Uterus (tissue), 4 donors: ENCODE results near the gene KRCC1. TPM values are rescaled to one million over a fixed set of nuclear protein-coding genes. Genes with fewer than 3 reads are reported as not detected.

Source experiments
- DNase-seq, 2 donors: peaks; one replicate each; pipeline ENCODE4 v3.0.0-alpha.2; 2019 to 2020
- H3K27ac ChIP-seq, 2 donors: fragments of 200-600 bp; sonication (generic); 1 replicate in 1 of 2; 2 replicates in 1 of 2; pipeline ENCODE4 v1.5.1; 2016 to 2018
- H3K27me3 ChIP-seq, 2 donors: fragments of 200-600 bp; sonication (generic); one replicate each; pipeline ENCODE4 v1.5.1; 2018 to 2019; ENCODE audit warnings: control low read depth in 1 of 2
- H3K36me3 ChIP-seq, 2 donors: fragments of 200-600 bp; sonication (generic); one replicate each; pipeline ENCODE4 v1.5.1; 2019; ENCODE audit warnings: control low read depth in 1 of 2
- H3K4me1 ChIP-seq, 2 donors: fragments of 200-600 bp; sonication (generic); one replicate each; pipeline ENCODE4 v1.5.1; 2018 to 2019; ENCODE audit warnings: control low read depth in 1 of 2
- H3K4me3 ChIP-seq, 2 donors: fragments of 200-600 bp; sonication (generic); 1 replicate in 1 of 2; 2 replicates in 1 of 2; pipeline ENCODE4 v1.5.1; 2018 to 2019; ENCODE audit warnings: mild to moderate bottlenecking in 1 of 2
- H3K9me3 ChIP-seq, 2 donors: fragments of 200-600 bp; sonication (generic); one replicate each; pipeline ENCODE4 v1.5.1; 2019; ENCODE audit warnings: control low read depth in 1 of 2
- CTCF ChIP-seq, 4 experiments: fragments of 200-600 bp in 2 of 4; fragments of 450-650 bp in 2 of 4; sonication (generic) in 2 of 4; IDR thresholded peaks; one replicate each; pipeline ENCODE4 v1.5.1; 2016 to 2019; ENCODE audit warnings: antibody characterized with exemption in 4 of 4, mild to moderate bottlenecking in 2 of 4, moderate library complexity in 1 of 4
- POLR2A ChIP-seq, 2 donors: fragments of 450-650 bp; IDR thresholded peaks; one replicate each; pipeline ENCODE4 v1.6.1; 2016; ENCODE audit warnings: antibody characterized with exemption in 2 of 2, mild to moderate bottlenecking in 1 of 2, moderate library complexity in 1 of 2
- intact Hi-C: fragments of 100-400 bp; cut with DNase I; formaldehyde crosslinking; loops from one replicate; pipeline ENCODE4 v1.15.1; 2023; ENCODE audit warnings: low total_unique reads
- total RNA-seq, 4 donors: library from RNA; depleted of rRNA in 3 of 4; stranded (reverse); fragments of >200 nt in 3 of 4; gene quantifications; one replicate each; pipeline versions ENCODE4 v1.1.0 to v1.2.4, GENCODE V29; 2014 to 2023
- donor health status: DM: yes; HTN: yes; CAD: no.

The KRCC1 gene
- total RNA-seq, 4 donors from 2014 or later = 19.7 to 62.1 (median 30.1) TPM

GRCh38 chr2:88057437-88057844 is 1.9 kb upstream of the KRCC1 start:
- Histone ChIP-seq H3K9me3 (no peaks in the 10 kb centered on the region), H3K4me1 (peaks cover 0 to 5% of the 10 kb centered on the region in 2 donors), H3K4me3 (no peak overlapping the region), H3K36me3 (no peaks in the 10 kb centered on the region), H3K27ac (no peak overlapping the region), H3K27me3 (no peaks in the 10 kb centered on the region)
- intact Hi-C loops = loop anchor here (10.0 kb wide), 1 partner anchor 117 kb away; the partner anchor contains the start of gene THNSL2
- DNase-seq = no peak
- TF ChIP-seq CTCF (IDR thresholded peaks at IDR 0.05) = no peak

GRCh38 chr2:88054782-88055370 is 707 bp downstream of the KRCC1 start:
- H3K4me3 ChIP-seq = peak overlapping the region; percentile 85 to 99
- H3K36me3 ChIP-seq = no peaks in the 10 kb centered on the region
- H3K9me3 ChIP-seq = no peaks in the 10 kb centered on the region
- peak overlapping the region; percentile 97 to 98 for H3K27ac ChIP-seq
- intact Hi-C loops = loop anchor here (10.0 kb wide), 1 partner anchor 120 kb away; the partner anchor contains the start of gene THNSL2
- DNase-seq = no peak
- H3K4me1 ChIP-seq = peaks cover 0 to 5% of the 10 kb centered on the region in 2 donors
- TF ChIP-seq POLR2A (IDR thresholded peaks at IDR 0.05) (no peak), CTCF (IDR thresholded peaks at IDR 0.05) (no peak)
- no peaks in the 10 kb centered on the region for H3K27me3 ChIP-seq

GRCh38 chr2:88053934-88054781 is 1.4 kb downstream of the KRCC1 start:
- no peaks in the 10 kb centered on the region for H3K9me3 ChIP-seq
- H3K4me3 ChIP-seq = peak overlapping the region; percentile 85 to 99
- TF ChIP-seq CTCF (IDR thresholded peaks at IDR 0.05) = no peak
- no peak for DNase-seq
- intact Hi-C loops = loop anchor here (10.0 kb wide), 1 partner anchor 121 kb away; the partner anchor contains the start of gene THNSL2
- H3K36me3 ChIP-seq = no peaks in the 10 kb centered on the region
- peak overlapping the region; percentile 97 to 98 for H3K27ac ChIP-seq
- peaks cover 0 to 5% of the 10 kb centered on the region in 2 donors for H3K4me1 ChIP-seq
- no peaks in the 10 kb centered on the region for H3K27me3 ChIP-seq

GRCh38 chr2:88053296-88053695 is 2.3 kb downstream of the KRCC1 start:
- Histone ChIP-seq H3K36me3 (no peaks in the 10 kb centered on the region), H3K4me3 (no peak overlapping the region), H3K27ac (peak overlapping the region; percentile 97 to 98), H3K4me1 (peaks cover 0 to 5% of the 10 kb centered on the region in 2 donors), H3K9me3 (no peaks in the 10 kb centered on the region), H3K27me3 (no peaks in the 10 kb centered on the region)
- DNase-seq = peak in 1 of 2 donors; percentile 58
- intact Hi-C loops = loop anchor here (10.0 kb wide), 1 partner anchor 122 kb away; the partner anchor contains the start of gene THNSL2
- TF ChIP-seq POLR2A (IDR thresholded peaks at IDR 0.05) (no peak), CTCF (IDR thresholded peaks at IDR 0.05) (no peak)

- DNase-seq = no peak
- Histone ChIP-seq H3K4me1 (peaks cover 0 to 5% of the 10 kb centered on the region in 2 donors), H3K27ac (no peak overlapping the region)
These were observed 3.8 kb downstream of the KRCC1 start for GRCh38 chr2:88051792-88052191.

More at GRCh38 chr2:88051792-88052191, 3.8 kb downstream of the KRCC1 start:
- Histone ChIP-seq H3K4me3 (no peak overlapping the region), H3K36me3 (no peaks in the 10 kb centered on the region), H3K9me3 (no peaks in the 10 kb centered on the region), H3K27me3 (no peaks in the 10 kb centered on the region)
- TF ChIP-seq POLR2A (IDR thresholded peaks at IDR 0.05) (no peak), CTCF (IDR thresholded peaks at IDR 0.05) (no peak)
- intact Hi-C loops = loop anchor here (10.0 kb wide), 1 partner anchor 123 kb away; the partner anchor contains the start of gene THNSL2
